ENCODE data around the gene SLC34A1.
"Not testable (repeated sequence)": the region's sequence is repeated elsewhere in the genome, so short reads cannot be mapped to it uniquely, and the experiment has no call there.

SLC34A1 gene, protein sequence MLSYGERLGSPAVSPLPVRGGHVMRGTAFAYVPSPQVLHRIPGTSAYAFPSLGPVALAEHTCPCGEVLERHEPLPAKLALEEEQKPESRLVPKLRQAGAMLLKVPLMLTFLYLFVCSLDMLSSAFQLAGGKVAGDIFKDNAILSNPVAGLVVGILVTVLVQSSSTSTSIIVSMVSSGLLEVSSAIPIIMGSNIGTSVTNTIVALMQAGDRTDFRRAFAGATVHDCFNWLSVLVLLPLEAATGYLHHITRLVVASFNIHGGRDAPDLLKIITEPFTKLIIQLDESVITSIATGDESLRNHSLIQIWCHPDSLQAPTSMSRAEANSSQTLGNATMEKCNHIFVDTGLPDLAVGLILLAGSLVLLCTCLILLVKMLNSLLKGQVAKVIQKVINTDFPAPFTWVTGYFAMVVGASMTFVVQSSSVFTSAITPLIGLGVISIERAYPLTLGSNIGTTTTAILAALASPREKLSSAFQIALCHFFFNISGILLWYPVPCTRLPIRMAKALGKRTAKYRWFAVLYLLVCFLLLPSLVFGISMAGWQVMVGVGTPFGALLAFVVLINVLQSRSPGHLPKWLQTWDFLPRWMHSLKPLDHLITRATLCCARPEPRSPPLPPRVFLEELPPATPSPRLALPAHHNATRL

DNA sequence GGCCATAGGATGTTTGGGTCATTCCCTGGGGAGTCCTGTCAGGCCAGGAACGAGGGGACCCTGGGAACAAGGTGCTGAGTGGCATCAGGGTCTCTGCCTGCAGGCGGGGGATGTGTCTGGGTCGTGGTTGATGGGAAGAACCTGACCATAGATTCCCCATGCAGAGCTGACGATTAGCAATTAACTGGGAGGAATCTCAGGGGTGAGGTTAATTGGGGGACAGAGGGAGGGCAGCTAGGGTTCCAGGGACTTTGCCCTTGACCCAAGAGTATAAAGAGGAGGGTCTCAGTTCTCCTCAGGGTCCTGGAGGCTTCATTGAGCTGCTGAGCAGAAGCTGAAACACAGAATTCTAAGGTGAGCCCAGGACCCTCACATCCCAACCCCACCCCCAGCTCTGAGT lies at the start of gene SLC34A1:
Gene SLC34A1, plus strand, starts transcription at position 301 of the 400 bp plus-strand sequence. CDS start 1,308 bp downstream, outside the sequence.
- no peak for DNase-seq

DNA sequence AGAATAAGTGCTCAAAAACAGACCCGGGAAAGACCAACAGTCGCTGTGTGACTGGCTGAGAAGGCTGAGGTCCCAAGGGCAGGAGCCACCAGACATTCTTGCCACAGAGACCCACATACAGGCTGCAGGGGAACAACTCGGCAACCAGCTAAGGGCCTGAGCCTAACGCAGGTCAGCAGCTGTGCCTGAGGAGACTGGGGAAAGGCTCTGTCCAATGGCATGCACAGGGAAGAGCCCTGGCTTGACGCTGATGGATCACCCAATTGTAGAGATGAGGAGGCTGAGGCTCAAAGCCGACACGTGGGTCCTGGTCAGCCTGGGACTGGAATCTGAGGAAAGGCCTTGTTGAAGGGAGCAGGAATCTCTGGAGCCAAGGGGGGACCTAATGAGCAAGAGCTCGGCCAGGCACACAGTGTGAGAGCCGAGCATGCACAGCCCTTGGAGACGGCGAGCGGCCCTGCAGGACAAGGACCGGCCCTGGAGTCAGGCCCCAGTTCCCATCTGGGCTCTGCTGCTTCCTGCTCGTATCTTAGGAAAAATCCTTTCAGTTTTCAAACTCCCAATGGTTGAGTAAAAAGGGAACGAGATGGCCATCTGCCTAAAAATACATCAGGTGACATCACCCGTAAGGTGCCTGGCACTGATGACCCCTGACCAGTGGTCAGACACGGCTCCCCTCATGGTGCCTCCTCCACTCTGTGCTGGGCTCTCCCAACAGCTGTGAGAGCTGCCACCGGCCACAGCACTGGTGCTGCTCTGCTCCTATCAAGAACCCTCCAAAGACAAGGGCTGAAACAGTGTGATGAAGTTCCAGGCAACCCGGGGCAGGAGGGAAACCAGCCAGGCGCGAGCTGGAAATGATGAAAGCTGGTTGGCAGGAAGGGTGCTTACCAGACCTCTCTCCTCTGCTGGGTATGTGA lies 49.2 kb upstream of the SLC34A1 start:
- no peak for DNase-seq

DNA sequence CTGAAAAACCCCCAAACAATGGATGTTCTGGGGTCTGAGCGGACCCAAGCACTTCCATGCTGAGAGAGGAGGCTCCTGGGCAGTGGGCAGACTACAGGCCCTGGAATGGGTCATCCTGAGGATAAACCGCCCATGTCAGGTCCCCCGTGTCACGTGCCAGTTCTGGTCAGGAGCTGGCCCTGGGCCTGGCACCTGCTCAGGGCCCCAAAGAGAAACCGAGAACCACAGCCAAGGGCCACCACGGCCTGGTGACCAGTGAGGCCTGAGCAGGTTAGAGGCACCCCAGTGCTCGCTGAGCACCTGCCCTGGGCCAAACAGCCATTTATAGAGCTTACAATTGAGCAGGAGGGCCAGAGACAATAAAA lies 48.6 kb upstream of the SLC34A1 start:
- no peak for DNase-seq

DNA sequence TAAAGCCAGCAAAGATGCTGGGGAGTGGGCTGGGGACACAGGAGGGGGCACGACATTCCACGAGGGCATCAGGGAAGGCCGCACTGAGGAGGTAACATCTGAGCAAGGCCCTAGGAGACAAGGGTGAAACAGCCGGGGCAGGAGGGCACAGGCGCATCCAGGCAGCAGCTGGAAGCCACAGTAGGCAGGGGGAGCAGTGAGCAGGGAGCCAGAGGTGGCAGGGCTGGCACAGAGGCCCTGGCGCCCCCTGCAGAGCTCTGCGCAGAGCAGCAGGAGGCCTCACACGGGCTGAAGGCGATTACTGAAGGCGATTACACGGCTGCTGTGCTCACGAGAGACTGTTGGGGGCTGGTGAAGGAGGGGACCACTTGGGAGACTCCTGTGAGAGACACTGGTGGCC lies 48.1 kb upstream of the SLC34A1 start:
- no peak for DNase-seq

DNA sequence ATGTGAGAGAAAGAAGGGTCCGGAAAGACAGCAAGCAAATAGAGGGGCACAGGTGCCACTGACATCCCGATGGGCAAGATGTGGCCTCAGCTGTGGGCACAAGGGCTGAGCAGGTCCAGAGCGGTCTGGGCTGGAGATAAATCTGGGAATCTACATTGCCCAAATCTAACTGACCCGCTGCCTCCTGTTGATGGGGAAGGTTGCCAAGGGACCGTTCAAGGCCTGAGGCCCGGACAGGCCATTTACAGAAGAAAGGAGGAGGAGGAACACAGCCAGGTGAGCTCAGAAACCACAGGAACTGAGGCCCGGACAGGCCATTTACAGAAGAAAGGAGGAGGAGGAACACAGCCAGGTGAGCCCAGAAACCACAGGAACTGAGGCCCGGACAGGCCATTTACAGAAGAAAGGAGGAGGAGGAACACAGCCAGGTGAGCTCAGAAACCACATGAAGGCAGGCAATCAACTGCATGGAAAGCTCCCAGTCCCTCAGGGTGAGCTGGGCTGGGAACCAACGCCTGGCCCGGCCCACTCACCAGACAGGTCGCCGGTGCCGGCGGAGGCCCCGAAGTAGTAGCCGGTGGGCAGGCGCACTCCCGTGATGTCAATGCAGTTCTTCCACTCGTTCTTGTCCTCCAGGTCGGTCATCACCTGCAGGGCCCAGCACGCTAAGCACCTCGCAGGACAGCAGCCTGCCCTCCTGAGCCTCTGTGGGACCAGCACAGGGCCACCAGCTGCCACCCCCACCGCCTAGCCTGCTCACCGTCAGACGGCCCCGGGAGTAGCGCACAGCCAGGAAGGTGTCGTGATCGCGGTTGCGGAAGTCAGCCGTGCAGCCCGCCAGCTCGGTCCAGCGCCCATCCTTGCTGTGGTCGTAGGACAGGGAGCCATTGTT lies 47.4 kb upstream of the SLC34A1 start:
- DNase-seq = no peak

DNA sequence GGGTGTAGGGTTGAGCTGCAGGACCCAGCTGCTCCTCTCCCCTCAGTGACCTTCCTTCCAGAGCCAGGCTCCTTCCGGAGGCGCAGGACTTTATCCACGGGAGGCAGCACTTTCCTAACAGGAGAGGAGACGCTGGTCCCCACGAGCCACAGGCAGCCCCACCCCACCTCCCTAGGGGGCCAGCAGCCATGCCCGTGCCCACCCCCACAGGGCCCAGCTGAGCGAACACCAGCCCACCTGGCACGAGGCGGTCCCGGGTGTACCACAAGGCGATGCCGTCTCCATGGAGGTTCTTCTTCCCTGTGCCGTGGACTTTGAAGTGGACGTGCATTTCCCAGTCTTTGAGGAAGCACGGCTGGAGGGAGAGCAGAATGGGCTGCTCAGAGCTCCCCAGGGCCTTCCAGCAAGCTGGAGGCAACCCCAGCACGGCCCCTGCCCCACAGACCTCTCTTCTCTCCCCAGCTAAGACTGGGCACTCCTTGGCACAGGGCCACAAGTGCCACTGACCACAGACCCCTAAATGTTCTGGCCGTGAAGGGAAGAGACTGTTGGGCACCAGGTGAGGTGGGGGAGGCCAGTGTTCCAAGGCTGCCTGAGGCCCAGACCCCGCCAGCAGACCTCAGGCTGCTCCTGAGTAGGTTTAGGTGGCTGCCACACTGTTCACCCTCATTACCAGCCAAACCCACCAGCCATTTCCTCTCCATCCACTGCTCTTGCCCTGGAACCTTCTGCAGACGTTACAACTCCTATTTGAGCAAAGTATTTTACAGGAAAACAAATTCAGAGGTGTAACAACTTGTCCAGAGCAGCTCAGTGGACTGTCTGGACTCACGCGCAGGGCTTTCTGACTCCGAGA lies 45.8 kb upstream of the SLC34A1 start:
- DNase-seq = no peak

DNA sequence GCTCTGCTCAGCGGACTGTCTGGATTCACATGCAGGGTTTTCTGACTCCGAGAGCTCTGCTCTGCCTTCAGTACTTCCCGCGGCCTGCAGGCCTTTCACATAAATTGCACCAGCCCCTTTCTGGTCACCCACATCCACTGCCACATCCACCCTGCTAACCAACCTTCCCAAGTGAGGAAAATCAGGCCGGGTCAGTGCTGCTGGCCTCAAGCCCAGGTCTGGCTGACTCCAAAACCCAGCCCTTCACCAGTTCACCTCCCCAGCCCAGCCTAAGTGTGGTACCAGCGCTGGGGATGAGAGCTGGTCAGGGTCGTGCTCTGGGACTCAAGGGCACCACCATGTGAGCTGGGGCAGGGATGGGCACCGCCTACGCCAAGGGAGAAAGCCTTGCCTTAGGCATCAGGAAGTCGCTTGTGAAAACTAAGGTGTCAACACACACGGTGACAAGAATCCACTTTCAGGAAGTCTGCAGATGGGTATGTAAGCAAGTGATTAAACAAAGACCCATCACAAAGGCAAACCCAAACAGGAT lies 45.1 kb upstream of the SLC34A1 start:
- peak; percentile 49 for DNase-seq

DNA sequence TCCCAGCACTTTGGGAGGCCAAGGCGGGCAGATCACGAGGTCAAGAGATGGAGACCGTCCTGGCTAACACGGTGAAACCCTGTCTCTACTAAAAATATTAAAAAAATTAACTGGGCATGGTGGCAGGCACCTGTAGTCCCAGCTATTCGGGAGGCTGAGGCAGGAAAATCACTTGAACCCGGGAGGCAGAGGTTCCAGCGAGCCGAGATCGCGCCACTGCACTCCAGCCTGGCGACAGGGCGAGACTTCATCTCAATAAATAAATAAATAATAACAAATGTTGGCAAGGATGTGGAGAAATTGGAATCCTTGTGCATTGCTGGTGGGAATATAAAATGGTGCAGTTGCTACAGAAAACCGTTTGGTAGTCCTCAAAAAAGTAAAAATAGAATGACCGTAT lies 41.2 kb upstream of the SLC34A1 start:
- not testable (repeated sequence) for DNase-seq

DNA sequence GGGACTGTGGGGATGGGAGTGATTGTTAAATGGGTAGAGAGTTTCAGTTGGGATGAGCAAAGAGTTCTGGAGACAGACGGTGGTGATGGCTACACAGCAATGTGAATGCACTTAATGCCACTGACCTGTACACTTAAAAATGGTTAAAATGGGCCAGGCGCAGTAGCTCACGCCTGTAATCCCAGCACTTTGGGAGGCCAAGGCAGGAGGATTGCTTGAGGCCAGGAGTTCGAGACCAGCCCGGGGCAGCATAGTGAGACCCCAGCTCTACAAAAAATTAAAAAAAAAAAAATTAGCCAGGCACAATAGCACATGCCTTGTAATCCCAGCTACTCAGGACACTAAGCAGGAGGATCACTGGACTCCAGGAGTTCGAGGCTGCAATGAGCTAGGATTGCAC lies 40.5 kb upstream of the SLC34A1 start:
- DNase-seq = no peak

DNA sequence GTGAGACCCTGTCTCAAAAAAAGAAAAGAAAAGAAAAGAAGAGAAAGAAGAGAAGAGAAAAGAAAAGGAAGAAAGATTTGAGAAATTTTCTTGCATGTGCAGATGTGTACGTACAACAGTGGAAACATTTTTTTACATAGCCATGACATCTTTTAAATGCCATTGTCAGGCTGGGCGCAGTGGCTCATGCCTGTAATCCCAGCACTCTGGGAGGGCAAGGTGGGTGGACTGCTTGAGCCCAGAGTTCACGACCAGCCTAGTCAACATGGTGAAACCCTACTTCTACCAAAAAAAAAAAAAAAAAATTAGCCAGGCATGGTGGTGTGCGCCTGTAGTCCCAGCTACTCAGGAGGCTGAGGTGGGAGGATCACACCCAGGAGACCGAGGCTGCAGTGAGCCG lies 39.3 kb upstream of the SLC34A1 start:
- DNase-seq = no peak

DNA sequence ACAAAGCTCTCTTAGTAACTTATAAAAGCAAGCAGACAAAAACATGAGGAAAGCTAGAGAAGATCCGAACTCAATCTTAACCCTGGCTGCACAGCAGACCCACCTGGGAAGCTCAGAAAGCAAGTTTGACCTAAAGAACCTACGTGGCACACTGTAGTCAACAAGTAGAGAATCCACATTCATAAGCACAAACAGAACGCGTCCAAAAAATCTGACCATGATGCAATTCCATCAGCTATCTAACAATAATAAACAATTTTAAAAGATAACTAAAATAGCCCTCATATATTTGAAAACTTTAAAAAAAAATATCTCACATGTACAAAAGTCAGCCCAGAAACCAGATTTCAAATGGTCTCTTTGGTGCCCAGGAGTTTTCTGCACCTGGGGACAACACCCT lies 37.4 kb upstream of the SLC34A1 start:
- no peak for DNase-seq

DNA sequence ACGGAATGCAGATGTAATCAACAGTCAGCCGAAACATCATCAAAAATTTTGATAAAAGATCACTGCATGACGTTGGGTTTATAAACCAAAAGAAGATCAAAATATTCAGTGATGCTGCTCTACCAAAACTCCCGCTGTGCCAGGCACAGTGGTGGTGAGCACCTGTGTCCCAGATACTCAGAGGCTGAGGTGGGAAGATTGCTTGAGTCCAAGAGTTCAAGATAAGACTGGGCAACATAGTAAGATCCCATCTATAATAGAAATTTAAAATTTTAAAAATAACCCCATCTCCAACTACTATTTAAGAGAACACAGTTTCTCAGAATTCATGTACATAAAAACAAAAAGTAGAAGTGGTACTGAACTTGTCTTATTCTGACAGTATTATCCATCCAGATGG lies 36.5 kb upstream of the SLC34A1 start:
- no peak for DNase-seq

DNA sequence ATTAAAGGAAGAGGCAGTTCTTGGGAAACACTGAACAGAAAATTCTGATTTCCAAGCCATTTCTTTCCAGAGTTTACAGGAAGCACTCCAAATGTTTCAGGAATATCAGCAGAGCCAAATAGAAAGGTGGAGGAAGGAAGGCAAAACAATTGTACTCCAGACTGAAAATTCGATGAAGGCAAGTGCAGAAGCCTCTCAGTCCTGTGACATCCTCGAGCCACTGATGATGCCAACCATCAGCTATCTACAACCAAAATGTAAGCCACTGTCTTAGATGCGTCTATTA lies 34.9 kb upstream of the SLC34A1 start:
- no peak for DNase-seq

DNA sequence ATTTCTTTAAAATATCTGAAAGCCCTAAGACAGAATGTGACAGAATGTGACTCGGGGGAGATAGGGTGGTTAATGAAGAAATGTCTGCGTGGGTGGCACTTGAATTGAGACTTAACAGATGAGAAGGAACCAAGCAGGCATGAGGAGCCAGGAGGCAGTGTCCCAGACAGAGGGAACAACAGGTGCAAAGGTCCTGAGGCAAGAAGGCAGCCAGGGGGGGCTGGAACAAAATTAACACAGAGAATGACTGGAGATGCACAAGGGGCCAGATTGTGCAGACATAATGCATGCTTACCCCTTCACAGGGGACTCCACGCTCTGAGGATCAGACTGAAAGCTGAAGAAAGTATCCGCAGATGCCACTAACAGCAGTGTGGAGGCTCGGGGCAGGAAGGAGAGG lies 34.5 kb upstream of the SLC34A1 start:
- DNase-seq = no peak

DNA sequence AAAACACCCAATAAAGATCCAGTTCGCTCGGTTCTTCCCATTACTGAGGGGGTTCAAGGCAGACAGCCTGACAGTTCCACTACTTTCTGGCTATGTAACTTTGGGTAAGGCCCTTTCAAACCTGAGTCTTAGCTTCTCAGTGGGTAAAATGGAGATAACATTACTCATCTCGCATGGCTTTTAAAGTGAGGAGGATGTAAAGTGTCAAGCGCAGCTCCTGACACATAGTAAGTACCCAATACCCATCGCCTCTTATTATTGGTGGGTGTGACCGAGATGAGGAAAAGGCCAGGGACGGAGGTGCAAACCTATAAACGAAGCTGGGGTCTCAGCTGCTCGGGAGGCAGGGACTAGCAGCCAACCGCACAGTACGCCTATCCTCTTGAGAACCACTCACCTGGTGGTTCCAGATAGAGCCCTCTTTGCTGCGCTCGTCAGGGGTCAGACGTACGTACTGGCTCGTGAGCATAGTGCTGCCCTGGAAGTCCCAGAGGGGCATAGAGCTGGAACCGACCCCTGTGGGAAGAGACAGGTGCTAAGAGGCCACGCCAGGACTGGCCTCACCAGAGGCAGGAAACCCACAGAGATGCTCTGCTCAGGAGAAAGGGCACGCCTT lies 33.4 kb upstream of the SLC34A1 start:
- DNase-seq = no peak

DNA sequence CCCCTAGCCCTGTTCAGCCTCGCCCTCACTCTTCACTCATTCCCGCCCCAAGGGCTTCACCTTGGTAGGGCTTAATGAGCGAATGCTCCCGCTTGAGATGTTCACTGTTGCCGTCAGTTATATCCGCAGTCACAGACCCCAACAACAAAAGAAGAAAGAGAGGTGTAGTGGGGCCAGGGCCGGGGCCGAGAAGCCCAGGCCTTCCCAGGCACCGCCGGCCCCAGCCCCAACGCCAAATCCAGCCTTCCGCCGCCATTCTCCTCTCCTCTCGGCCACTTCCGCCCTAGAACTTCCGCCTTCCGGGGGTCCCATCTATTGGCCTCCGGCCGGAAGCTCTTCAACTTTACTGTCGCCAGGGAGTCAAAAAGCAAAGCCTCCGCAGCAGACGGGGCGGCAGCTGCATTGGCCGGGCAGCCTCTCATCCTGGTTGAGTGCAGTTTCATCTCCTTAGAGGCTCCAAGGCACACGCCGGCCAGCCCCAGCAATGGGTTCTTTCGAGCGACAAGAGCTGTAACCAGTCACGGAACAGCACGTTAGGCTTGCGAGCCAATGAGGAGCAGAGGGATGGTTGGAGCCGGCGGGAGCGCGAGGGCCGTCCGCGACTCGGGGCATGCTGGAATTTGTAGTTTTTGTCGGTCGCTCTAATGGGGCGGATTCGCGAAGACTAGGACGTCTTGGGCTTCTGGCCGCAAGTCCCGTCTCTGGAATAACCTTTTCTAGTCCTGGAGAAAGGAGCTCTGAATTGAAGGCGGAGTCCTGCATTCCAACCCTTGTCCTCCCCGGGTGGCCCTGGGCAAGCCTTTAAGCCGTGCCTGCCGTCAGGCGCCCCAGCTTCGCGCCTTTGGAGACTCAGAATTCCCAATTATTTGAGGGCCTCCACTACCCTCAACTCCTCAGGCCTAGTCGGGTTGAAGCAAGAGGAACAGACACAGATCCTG lies 32.6 kb upstream of the SLC34A1 start, which contains the start of gene LMAN2:
Gene LMAN2, minus strand, starts transcription at position 277 of the 938 bp plus-strand sequence. Its CDS starts 21 bp downstream, at position 256.
- DNase-seq = peak; percentile 98

DNA sequence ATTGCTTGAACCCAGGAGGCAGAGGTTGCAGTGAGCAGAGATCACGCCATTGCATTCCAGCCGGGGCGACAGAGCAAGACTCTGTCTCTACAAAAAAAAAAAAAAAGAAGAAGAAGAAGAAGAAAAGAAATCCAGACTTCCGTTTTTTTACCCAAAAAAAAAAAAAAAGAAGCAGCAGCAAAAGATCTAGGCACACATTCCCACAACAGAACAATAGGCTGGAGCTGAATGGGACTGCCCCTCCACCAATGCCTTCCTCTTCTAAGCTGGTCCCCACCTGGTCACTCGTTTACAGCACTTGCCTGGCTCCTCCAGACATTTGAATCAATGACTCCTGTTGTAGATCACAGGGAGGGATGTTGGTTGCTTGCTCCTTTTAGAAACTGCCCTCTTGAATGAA lies 31.1 kb upstream of the SLC34A1 start:
- no peak for DNase-seq

DNA sequence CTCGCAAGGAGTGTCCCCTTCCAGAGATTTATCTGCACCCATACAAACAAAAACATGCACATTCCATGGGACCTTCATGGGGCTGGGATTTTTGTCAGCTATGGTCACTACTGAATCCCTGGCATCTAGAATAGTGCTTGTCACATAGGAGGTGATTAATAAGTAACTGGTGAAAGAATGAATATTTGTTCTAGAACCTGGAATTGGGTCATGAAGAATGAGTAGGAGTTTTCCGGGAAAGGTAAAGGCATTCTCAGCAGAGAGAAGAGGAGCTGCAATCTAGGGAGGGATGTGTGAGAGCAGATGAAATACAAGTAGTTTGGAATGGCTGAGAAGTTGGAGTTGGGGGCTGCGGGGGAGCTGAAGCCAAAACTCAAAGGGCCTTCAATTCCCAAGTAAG lies 30.0 kb upstream of the SLC34A1 start:
- no peak for DNase-seq

DNA sequence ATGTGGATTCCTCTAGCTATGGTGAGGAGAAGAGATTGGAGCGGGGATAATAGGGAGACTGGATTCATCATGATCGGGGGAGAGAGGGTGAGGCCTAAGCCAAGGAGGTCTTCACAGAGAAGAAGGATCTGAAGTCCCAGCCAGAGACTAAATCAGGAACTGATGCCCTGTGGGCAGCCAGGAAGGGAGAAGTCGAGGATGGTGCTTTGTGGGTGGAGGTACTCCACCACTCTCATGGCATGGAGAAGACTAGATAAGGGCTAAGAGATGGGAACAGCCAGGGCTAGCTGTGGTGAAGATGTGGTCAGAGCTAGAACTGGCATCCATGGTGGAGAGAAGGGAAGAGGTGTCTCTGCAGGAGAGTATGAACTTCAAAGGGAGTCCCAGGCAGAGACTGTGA lies 29.5 kb upstream of the SLC34A1 start:
- DNase-seq = no peak
